ENCODE data around the gene TMEM88.

The TMEM88 gene

GRCh38 chr17:7844292-7845154, 10.3 kb upstream of the TMEM88 start:
- peak; percentile 67 to 73 for DNase-seq

- DNase-seq = peak in 1 of 2 experiments; percentile 12
These were observed 9.4 kb upstream of the TMEM88 start for GRCh38 chr17:7845359-7846062.

GRCh38 chr17:7846063-7846735, 8.7 kb upstream of the TMEM88 start:
- peak in 1 of 2 experiments; percentile 11 for DNase-seq

GRCh38 chr17:7846765-7847661, 7.9 kb upstream of the TMEM88 start:
- peak; percentile 22 to 34 for DNase-seq

- DNase-seq = no peak
These were observed 6.7 kb upstream of the TMEM88 start for GRCh38 chr17:7848131-7848579.

GRCh38 chr17:7848739-7849129, 6.1 kb upstream of the TMEM88 start:
- no peak for DNase-seq

- no peak for DNase-seq
These were observed 5.6 kb upstream of the TMEM88 start for GRCh38 chr17:7849130-7849750.

- DNase-seq = no peak
These were observed 4.9 kb upstream of the TMEM88 start for GRCh38 chr17:7849751-7850504.

- DNase-seq = peak in 1 of 2 experiments; percentile 8
These were observed 4.0 kb upstream of the TMEM88 start for GRCh38 chr17:7850701-7851437.

GRCh38 chr17:7851438-7852261, 3.2 kb upstream of the TMEM88 start:
- peak; percentile 87 to 88 for DNase-seq

GRCh38 chr17:7852262-7852670, 2.6 kb upstream of the TMEM88 start:
- peak; percentile 11 to 30 for DNase-seq

GRCh38 chr17:7852919-7853690, 1.8 kb upstream of the TMEM88 start:
- DNase-seq = peak in 1 of 2 experiments; percentile 20

GRCh38 chr17:7853691-7854038, 1.2 kb upstream of the TMEM88 start:
- DNase-seq = peak in 1 of 2 experiments; percentile 11

- no peak for DNase-seq
These were observed 638 bp upstream of the TMEM88 start for GRCh38 chr17:7854078-7854777.

- peak; percentile 23 to 34 for DNase-seq
These were observed 769 bp downstream of the TMEM88 start for GRCh38 chr17:7855660-7856010.

- DNase-seq = peak; percentile 36 to 49
These were observed 1.3 kb downstream of the TMEM88 start for GRCh38 chr17:7856011-7856810.

All from activated CD4-positive, alpha-beta T cell treated with anti-CD3 and anti-CD28 coated beads, Interleukin-2, amount 50 U/mL, for 4 hours (primary cell).